OCI-LY1 (cell line): ENCODE data around the gene ARHGEF12.

Experiments
- H2AFZ ChIP-seq: fragments of 200-600 bp; sonication (generic), shearing (Covaris generic); 2 replicates; pipeline ENCODE4 v1.6.0; 2014; ENCODE audit warnings: antibody characterized with exemption, mild to moderate bottlenecking, low read length
- H3F3A ChIP-seq: fragments of 200-600 bp; sonication (generic), shearing (Covaris generic); 2 replicates; pipeline ENCODE4 v1.6.0; 2014; ENCODE audit warnings: mild to moderate bottlenecking, antibody characterized with exemption, low read length, moderate library complexity; ENCODE audit not compliant: insufficient read depth
- H3K27ac ChIP-seq: fragments of 200-600 bp; sonication (generic); 2 replicates; pipeline ENCODE4 v1.5.1; 2014; ENCODE audit warnings: low read length, mixed run types, mild to moderate bottlenecking, low read depth; ENCODE audit not compliant: poor library complexity, severe bottlenecking
- H3K27me3 ChIP-seq: fragments of 200-600 bp; sonication (generic); 2 replicates; pipeline ENCODE4 v1.6.0; 2014; ENCODE audit warnings: antibody characterized with exemption, mild to moderate bottlenecking, low read length, moderate library complexity; ENCODE audit not compliant: insufficient read depth
- H3K36me3 ChIP-seq: fragments of 200-600 bp; sonication (generic); 2 replicates; pipeline ENCODE4 v1.6.1; 2014; ENCODE audit warnings: mild to moderate bottlenecking, antibody characterized with exemption, low read length, moderate library complexity, mixed read lengths; ENCODE audit not compliant: insufficient read depth
- H3K4me1 ChIP-seq: fragments of 200-600 bp; sonication (generic); 2 replicates; pipeline ENCODE4 v1.5.1; 2014; ENCODE audit warnings: mild to moderate bottlenecking, low read length, moderate library complexity; ENCODE audit not compliant: insufficient read depth, severe bottlenecking
- H3K4me2 ChIP-seq: fragments of 200-600 bp; sonication (generic), shearing (Covaris generic); 2 replicates; pipeline ENCODE4 v1.6.1; 2014; ENCODE audit warnings: low read length
- H3K4me3 ChIP-seq: fragments of 200-600 bp; sonication (generic); 2 replicates; pipeline ENCODE4 v1.5.1; 2014; ENCODE audit warnings: low read length, low read depth, mild to moderate bottlenecking, mixed read lengths; ENCODE audit not compliant: poor library complexity, severe bottlenecking
- H3K79me2 ChIP-seq: fragments of 200-600 bp; shearing (Covaris generic); 2 replicates; pipeline ENCODE4 v1.6.1; 2016; ENCODE audit warnings: mixed run types, low read length, mixed read lengths; ENCODE audit not compliant: insufficient read depth
- H3K9ac ChIP-seq: fragments of 200-600 bp; sonication (generic), shearing (Covaris generic); 2 replicates; pipeline ENCODE4 v1.6.1; 2014; ENCODE audit warnings: mild to moderate bottlenecking, low read length, mixed read lengths
- H3K9me2 ChIP-seq: fragments of 200-600 bp; sonication (generic), shearing (Covaris generic); 2 replicates; pipeline ENCODE4 v1.6.1; 2014; ENCODE audit warnings: low read depth, mild to moderate bottlenecking, low read length, mixed read lengths
- H3K9me3 ChIP-seq: fragments of 200-600 bp; shearing (Covaris generic); 2 replicates; pipeline ENCODE4 v1.6.1; 2014; ENCODE audit warnings: low read length, mixed read lengths
- H4K20me1 ChIP-seq: fragments of 200-600 bp; sonication (generic), shearing (Covaris generic); 2 replicates; pipeline ENCODE4 v1.6.0; 2016; ENCODE audit warnings: mild to moderate bottlenecking, low read length; ENCODE audit not compliant: insufficient read depth
- EZH2 ChIP-seq: fragments of 200-600 bp; sonication (generic), shearing (Covaris generic); IDR thresholded peaks from 2 replicates; pipeline ENCODE4 v1.8.0; 2017; ENCODE audit warnings: borderline replicate concordance, mixed run types, mild to moderate bottlenecking, antibody characterized with exemption, low read length, moderate library complexity, mixed read lengths
- TF ChIP-seq, protein P1 (sequence below): fragments of 200-600 bp; sonication (generic), shearing (Covaris generic); IDR thresholded peaks from 2 replicates; pipeline ENCODE4 v1.5.1; 2017; ENCODE audit warnings: mild to moderate bottlenecking, antibody characterized with exemption, low read length, moderate library complexity, mixed read lengths

The ARHGEF12 gene

DNA sequence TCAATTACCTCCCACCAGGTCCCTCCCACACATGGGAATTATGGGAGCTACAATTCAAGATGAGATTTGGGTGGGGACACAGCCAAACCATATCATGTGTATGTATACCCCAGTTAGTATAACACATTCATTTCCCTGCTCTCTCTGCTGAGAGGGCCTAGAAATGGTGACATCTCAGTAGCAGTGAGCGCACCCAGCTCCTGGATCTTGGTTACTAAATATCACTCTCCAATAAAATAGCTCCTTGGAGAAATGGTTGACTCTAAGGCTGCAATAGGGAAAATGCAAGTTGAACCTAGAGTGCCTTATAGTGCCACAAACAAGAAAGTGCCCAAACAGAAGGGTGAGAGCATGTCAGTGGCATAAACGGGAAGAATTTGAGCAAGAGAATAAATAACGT lies 59.6 kb downstream of the ARHGEF12 start:
- no peak for TF ChIP-seq EZH2
- TF ChIP-seq, protein P1, sequence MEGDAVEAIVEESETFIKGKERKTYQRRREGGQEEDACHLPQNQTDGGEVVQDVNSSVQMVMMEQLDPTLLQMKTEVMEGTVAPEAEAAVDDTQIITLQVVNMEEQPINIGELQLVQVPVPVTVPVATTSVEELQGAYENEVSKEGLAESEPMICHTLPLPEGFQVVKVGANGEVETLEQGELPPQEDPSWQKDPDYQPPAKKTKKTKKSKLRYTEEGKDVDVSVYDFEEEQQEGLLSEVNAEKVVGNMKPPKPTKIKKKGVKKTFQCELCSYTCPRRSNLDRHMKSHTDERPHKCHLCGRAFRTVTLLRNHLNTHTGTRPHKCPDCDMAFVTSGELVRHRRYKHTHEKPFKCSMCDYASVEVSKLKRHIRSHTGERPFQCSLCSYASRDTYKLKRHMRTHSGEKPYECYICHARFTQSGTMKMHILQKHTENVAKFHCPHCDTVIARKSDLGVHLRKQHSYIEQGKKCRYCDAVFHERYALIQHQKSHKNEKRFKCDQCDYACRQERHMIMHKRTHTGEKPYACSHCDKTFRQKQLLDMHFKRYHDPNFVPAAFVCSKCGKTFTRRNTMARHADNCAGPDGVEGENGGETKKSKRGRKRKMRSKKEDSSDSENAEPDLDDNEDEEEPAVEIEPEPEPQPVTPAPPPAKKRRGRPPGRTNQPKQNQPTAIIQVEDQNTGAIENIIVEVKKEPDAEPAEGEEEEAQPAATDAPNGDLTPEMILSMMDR, result no peak
- H3K9ac ChIP-seq, result no peak overlapping the region
- no peak overlapping the region for H3K4me3 ChIP-seq
- H3K27ac ChIP-seq, result no peak overlapping the region
- no peaks in the 10 kb centered on the region for H3K79me2 ChIP-seq
- no peaks in the 10 kb centered on the region for H3F3A ChIP-seq
- no peaks in the 10 kb centered on the region for H3K9me2 ChIP-seq
- H3K36me3 ChIP-seq, result no peaks in the 10 kb centered on the region
- no peak overlapping the region for H2AFZ ChIP-seq
- no peaks in the 10 kb centered on the region for H3K27me3 ChIP-seq
- H3K4me2 ChIP-seq, result no peak overlapping the region
- H4K20me1 ChIP-seq, result no peaks in the 10 kb centered on the region
- no peaks in the 10 kb centered on the region for H3K4me1 ChIP-seq
- no peaks in the 10 kb centered on the region for H3K9me3 ChIP-seq

DNA sequence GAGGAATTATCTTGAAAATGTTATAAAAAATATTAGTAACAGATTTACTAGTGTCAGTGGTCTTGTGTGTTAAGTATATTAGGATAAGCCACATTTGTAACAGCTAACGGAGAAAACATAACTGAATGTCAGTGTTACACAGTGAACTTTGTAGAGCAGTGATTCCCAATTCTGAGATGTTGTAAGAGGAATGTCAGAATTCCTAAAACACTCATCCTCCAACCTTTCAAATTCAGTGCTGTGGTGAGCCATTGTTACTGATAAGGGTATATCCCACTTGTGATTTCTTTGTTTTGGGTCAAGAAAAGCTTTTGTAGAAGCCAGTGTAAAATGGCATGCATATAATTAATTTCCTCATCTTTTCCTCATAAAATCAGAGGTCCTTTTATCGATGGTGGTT lies 61.9 kb downstream of the ARHGEF12 start:
- no peaks in the 10 kb centered on the region for H3K4me1 ChIP-seq
- no peaks in the 10 kb centered on the region for H3K27me3 ChIP-seq
- H4K20me1 ChIP-seq, result no peaks in the 10 kb centered on the region
- no peak overlapping the region for H2AFZ ChIP-seq
- no peak overlapping the region for H3K4me2 ChIP-seq
- no peak overlapping the region for H3K4me3 ChIP-seq
- H3K9me3 ChIP-seq, result no peaks in the 10 kb centered on the region
- no peaks in the 10 kb centered on the region for H3F3A ChIP-seq
- TF ChIP-seq EZH2, result no peak
- TF ChIP-seq, protein P1, result no peak
- H3K27ac ChIP-seq, result no peak overlapping the region
- H3K9me2 ChIP-seq, result no peaks in the 10 kb centered on the region
- H3K79me2 ChIP-seq, result no peaks in the 10 kb centered on the region
- H3K9ac ChIP-seq, result no peak overlapping the region
- H3K36me3 ChIP-seq, result no peaks in the 10 kb centered on the region

DNA sequence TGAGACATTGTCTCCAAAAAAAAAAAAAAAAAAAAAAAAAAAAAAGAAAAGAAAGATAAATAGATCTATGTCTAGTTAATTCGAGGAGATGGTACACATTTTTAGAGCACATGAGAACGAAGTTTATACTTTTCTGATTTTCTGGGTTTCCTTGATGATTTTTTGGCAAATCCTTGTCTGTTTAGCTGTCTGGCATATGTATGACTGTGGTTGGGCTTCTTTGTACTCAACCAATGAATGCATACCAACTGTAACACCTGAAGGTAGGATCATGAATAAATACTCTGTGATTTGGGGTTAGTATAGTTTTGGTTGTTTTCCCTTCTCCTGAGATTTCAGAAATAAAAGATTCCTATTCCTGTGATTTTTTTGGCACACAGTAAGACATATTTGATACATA lies 63.1 kb downstream of the ARHGEF12 start:
- Histone ChIP-seq H3K36me3 (no peaks in the 10 kb centered on the region), H3K4me1 (no peaks in the 10 kb centered on the region), H3K9me3 (no peaks in the 10 kb centered on the region), H3K4me3 (no peak overlapping the region), H4K20me1 (no peaks in the 10 kb centered on the region), H3K9ac (no peak overlapping the region), H3K9me2 (no peaks in the 10 kb centered on the region), H3F3A (no peaks in the 10 kb centered on the region), H3K4me2 (no peak overlapping the region), H3K79me2 (no peaks in the 10 kb centered on the region), H3K27ac (no peak overlapping the region), H2AFZ (no peak overlapping the region), H3K27me3 (no peaks in the 10 kb centered on the region)
- TF ChIP-seq, protein P1, result no peak
- no peak for TF ChIP-seq EZH2
